ENCODE data around the gene AHSG. TPM values are rescaled to one million over a fixed set of nuclear protein-coding genes. Genes with fewer than 3 reads are reported as not detected.

Gene AHSG
- total RNA-seq, 1 donor from 2014 or later = not detected

Other genes starting within 250 kb of the AHSG start
- gene CRYGS, start 68.7 kb upstream of the AHSG start, total RNA-seq = 4.7 and 5.5 TPM in 2 replicates
- gene TBCCD1, start 45.7 kb upstream of the AHSG start, total RNA-seq = 16.6 and 19.0 TPM in 2 replicates
- 82.3 and 82.5 TPM in 2 replicates for gene DNAJB11, start 42.3 kb upstream of the AHSG start, total RNA-seq
- gene FETUB, start 27.3 kb downstream of the AHSG start, total RNA-seq = not detected in 2 replicates
- not detected in 2 replicates for gene HRG, start 53.0 kb downstream of the AHSG start, total RNA-seq
- gene KNG1, start 104.3 kb downstream of the AHSG start, total RNA-seq = not detected in 2 replicates
- 359 and 368 TPM in 2 replicates for gene EIF4A2, start 170.5 kb downstream of the AHSG start, total RNA-seq
- 60.7 and 63.8 TPM in 2 replicates for gene RFC4, start 193.4 kb downstream of the AHSG start, total RNA-seq
- not detected in 2 replicates for gene ADIPOQ, start 229.7 kb downstream of the AHSG start, total RNA-seq

All from T-helper 1 cell treated with Interleukin-12 subunit alpha and Interleukin-12 subunit beta and Interleukin-4 antibody, amounts not matched to agents 30 ng/mL and 1 ng/mL, for 36 hours (primary cell).